ENCODE results near the gene RFX4. TPM values are rescaled to one million over a fixed set of nuclear protein-coding genes. Genes with fewer than 3 reads are reported as not detected.

The RFX4 gene
- total and polyA plus RNA-seq, 10 of the 15 experiments (the other 5 are each of a cell fraction or from before 2014, with no cell fraction given) = 0.02 to 0.23 TPM; not detected in 8

DNA sequence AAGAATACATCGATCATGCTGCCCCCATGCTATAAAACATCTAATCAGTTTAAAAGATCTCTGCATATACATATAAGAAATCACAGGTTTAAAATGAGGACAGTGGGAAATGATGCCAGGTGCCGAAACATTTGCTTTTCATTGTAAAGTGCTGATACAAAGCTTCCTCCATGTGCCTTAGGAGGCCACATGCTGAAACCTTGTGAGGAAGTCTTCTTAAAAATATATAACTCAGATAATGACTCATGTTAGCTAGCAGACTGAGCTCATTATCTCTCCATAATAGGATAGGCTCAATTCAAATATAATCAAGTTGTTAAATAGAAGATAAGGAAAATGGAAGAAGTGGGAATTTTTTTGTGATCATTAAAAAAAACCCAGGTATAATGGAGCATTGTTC is 65.9 kb downstream of the RFX4 start (continued):
- TF ChIP-seq, protein P1, sequence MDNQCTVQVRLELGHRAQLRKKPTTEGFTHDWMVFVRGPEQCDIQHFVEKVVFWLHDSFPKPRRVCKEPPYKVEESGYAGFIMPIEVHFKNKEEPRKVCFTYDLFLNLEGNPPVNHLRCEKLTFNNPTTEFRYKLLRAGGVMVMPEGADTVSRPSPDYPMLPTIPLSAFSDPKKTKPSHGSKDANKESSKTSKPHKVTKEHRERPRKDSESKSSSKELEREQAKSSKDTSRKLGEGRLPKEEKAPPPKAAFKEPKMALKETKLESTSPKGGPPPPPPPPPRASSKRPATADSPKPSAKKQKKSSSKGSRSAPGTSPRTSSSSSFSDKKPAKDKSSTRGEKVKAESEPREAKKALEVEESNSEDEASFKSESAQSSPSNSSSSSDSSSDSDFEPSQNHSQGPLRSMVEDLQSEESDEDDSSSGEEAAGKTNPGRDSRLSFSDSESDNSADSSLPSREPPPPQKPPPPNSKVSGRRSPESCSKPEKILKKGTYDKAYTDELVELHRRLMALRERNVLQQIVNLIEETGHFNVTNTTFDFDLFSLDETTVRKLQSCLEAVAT (IDR thresholded peaks at IDR 0.05) = no peak
- TF ChIP-seq, protein P2, sequence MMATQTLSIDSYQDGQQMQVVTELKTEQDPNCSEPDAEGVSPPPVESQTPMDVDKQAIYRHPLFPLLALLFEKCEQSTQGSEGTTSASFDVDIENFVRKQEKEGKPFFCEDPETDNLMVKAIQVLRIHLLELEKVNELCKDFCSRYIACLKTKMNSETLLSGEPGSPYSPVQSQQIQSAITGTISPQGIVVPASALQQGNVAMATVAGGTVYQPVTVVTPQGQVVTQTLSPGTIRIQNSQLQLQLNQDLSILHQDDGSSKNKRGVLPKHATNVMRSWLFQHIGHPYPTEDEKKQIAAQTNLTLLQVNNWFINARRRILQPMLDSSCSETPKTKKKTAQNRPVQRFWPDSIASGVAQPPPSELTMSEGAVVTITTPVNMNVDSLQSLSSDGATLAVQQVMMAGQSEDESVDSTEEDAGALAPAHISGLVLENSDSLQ (IDR thresholded peaks at IDR 0.05) = no peak
- TF ChIP-seq, protein P3, sequence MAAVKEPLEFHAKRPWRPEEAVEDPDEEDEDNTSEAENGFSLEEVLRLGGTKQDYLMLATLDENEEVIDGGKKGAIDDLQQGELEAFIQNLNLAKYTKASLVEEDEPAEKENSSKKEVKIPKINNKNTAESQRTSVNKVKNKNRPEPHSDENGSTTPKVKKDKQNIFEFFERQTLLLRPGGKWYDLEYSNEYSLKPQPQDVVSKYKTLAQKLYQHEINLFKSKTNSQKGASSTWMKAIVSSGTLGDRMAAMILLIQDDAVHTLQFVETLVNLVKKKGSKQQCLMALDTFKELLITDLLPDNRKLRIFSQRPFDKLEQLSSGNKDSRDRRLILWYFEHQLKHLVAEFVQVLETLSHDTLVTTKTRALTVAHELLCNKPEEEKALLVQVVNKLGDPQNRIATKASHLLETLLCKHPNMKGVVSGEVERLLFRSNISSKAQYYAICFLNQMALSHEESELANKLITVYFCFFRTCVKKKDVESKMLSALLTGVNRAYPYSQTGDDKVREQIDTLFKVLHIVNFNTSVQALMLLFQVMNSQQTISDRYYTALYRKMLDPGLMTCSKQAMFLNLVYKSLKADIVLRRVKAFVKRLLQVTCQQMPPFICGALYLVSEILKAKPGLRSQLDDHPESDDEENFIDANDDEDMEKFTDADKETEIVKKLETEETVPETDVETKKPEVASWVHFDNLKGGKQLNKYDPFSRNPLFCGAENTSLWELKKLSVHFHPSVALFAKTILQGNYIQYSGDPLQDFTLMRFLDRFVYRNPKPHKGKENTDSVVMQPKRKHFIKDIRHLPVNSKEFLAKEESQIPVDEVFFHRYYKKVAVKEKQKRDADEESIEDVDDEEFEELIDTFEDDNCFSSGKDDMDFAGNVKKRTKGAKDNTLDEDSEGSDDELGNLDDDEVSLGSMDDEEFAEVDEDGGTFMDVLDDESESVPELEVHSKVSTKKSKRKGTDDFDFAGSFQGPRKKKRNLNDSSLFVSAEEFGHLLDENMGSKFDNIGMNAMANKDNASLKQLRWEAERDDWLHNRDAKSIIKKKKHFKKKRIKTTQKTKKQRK (IDR thresholded peaks at IDR 0.05; ENCODE audit: low read depth, low read length) = no peak
- no peak for TF ChIP-seq PML (IDR thresholded peaks at IDR 0.05; ENCODE audit: low read length)
- no peak for TF ChIP-seq RUNX3 (IDR thresholded peaks at IDR 0.05; ENCODE audit: low read length)
- TF ChIP-seq, protein P4, sequence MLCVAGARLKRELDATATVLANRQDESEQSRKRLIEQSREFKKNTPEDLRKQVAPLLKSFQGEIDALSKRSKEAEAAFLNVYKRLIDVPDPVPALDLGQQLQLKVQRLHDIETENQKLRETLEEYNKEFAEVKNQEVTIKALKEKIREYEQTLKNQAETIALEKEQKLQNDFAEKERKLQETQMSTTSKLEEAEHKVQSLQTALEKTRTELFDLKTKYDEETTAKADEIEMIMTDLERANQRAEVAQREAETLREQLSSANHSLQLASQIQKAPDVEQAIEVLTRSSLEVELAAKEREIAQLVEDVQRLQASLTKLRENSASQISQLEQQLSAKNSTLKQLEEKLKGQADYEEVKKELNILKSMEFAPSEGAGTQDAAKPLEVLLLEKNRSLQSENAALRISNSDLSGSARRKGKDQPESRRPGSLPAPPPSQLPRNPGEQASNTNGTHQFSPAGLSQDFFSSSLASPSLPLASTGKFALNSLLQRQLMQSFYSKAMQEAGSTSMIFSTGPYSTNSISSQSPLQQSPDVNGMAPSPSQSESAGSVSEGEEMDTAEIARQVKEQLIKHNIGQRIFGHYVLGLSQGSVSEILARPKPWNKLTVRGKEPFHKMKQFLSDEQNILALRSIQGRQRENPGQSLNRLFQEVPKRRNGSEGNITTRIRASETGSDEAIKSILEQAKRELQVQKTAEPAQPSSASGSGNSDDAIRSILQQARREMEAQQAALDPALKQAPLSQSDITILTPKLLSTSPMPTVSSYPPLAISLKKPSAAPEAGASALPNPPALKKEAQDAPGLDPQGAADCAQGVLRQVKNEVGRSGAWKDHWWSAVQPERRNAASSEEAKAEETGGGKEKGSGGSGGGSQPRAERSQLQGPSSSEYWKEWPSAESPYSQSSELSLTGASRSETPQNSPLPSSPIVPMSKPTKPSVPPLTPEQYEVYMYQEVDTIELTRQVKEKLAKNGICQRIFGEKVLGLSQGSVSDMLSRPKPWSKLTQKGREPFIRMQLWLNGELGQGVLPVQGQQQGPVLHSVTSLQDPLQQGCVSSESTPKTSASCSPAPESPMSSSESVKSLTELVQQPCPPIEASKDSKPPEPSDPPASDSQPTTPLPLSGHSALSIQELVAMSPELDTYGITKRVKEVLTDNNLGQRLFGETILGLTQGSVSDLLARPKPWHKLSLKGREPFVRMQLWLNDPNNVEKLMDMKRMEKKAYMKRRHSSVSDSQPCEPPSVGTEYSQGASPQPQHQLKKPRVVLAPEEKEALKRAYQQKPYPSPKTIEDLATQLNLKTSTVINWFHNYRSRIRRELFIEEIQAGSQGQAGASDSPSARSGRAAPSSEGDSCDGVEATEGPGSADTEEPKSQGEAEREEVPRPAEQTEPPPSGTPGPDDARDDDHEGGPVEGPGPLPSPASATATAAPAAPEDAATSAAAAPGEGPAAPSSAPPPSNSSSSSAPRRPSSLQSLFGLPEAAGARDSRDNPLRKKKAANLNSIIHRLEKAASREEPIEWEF (IDR thresholded peaks at IDR 0.05; ENCODE audit: insufficient replicate concordance, low read depth, low read length) = no peak
- no peak for TF ChIP-seq MEF2B (IDR thresholded peaks at IDR 0.05; ENCODE audit: partially characterized antibody, poor library complexity, severe bottlenecking)
- TF ChIP-seq ATF7 (IDR thresholded peaks at IDR 0.05; ENCODE audit: low read depth) = no peak
- TF ChIP-seq, protein P5, sequence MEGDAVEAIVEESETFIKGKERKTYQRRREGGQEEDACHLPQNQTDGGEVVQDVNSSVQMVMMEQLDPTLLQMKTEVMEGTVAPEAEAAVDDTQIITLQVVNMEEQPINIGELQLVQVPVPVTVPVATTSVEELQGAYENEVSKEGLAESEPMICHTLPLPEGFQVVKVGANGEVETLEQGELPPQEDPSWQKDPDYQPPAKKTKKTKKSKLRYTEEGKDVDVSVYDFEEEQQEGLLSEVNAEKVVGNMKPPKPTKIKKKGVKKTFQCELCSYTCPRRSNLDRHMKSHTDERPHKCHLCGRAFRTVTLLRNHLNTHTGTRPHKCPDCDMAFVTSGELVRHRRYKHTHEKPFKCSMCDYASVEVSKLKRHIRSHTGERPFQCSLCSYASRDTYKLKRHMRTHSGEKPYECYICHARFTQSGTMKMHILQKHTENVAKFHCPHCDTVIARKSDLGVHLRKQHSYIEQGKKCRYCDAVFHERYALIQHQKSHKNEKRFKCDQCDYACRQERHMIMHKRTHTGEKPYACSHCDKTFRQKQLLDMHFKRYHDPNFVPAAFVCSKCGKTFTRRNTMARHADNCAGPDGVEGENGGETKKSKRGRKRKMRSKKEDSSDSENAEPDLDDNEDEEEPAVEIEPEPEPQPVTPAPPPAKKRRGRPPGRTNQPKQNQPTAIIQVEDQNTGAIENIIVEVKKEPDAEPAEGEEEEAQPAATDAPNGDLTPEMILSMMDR (IDR thresholded peaks at IDR 0.05 in 2 of 3, conservative IDR thresholded peaks at IDR 0.05 in 1 of 3; ENCODE audit: control insufficient read depth in 2 of 3, extremely low read depth in 1 of 3, insufficient read depth in 1 of 3, low read depth in 3 of 3, low read length in 3 of 3) = no peak
- TF ChIP-seq ZNF207 (IDR thresholded peaks at IDR 0.05; ENCODE audit: borderline replicate concordance) = no peak
- no peak for TF ChIP-seq JUNB (IDR thresholded peaks at IDR 0.05)
- TF ChIP-seq ZBED1 (IDR thresholded peaks at IDR 0.05; ENCODE audit: borderline replicate concordance) = no peak

All from GM12878 (cell line).